PC-3 (cell line): ENCODE results near the gene STEAP1B.

ENCODE experiments used
- CTCF ChIP-seq: fragments of 300-600 bp; sonication (generic); conservative IDR thresholded peaks from 2 replicates; pipeline ENCODE4 v1.5.1; 2017; ENCODE audit warnings: antibody characterized with exemption, low read depth, mild to moderate bottlenecking, low read length
- EZH2 ChIP-seq: fragments of 300-600 bp; sonication (generic); IDR thresholded peaks from one replicate; pipeline ENCODE4 v1.6.1; 2017; ENCODE audit warnings: antibody characterized with exemption, mild to moderate bottlenecking, low read length; ENCODE audit not compliant: unreplicated experiment
- EZH2phosphoT487 ChIP-seq: fragments of 300-600 bp; sonication (generic); IDR thresholded peaks from 2 replicates; pipeline ENCODE4 v1.6.1; 2018; ENCODE audit warnings: mild to moderate bottlenecking, antibody characterized with exemption, low read length, borderline replicate concordance

GRCh38 chr7:22402250-22402649, 97.7 kb downstream of the STEAP1B start:
- no peak for TF ChIP-seq EZH2
- no peak for TF ChIP-seq CTCF
- no peak for TF ChIP-seq EZH2phosphoT487
